M059J (cell line): ENCODE measurements around the gene TUBGCP2. TPM values are rescaled to one million over a fixed set of nuclear protein-coding genes. Genes with fewer than 3 reads are reported as not detected.

ENCODE experiments used
- DNase-seq: peaks from one replicate; pipeline ENCODE4 v3.0.0-alpha.2; 2012; ENCODE audit warnings: low read depth
- total RNA-seq: library from RNA; depleted of rRNA; stranded (reverse); fragments of >200 nt; shearing (Covaris generic); gene quantifications from 2 replicates; pipeline ENCODE4 v1.2.3, GENCODE V29; 2014

The TUBGCP2 gene
- total RNA-seq, 1 experiment from 2014 or later = 51.9 TPM

- DNase-seq = no peak
Observed at GRCh38 chr10:133302230-133302629, 6.4 kb downstream of the TUBGCP2 start.

- no peak for DNase-seq
Observed at GRCh38 chr10:133299738-133300137, 8.9 kb downstream of the TUBGCP2 start.

GRCh38 chr10:133299224-133299623 lies 9.4 kb downstream of the TUBGCP2 start:
- no peak for DNase-seq

GRCh38 chr10:133298466-133298865 lies 10.2 kb downstream of the TUBGCP2 start:
- DNase-seq = no peak

- no peak for DNase-seq
Observed at GRCh38 chr10:133297504-133297903, 11.2 kb downstream of the TUBGCP2 start.

- no peak for DNase-seq
Observed at GRCh38 chr10:133295426-133296320, 13.0 kb downstream of the TUBGCP2 start.

- no peak for DNase-seq
Observed at GRCh38 chr10:133294189-133294588, 14.5 kb downstream of the TUBGCP2 start.

- no peak for DNase-seq
Observed at GRCh38 chr10:133293810-133294119, 14.9 kb downstream of the TUBGCP2 start.

GRCh38 chr10:133292919-133293809 lies 15.5 kb downstream of the TUBGCP2 start:
- DNase-seq = peak; percentile 95

- no peak for DNase-seq
Observed at GRCh38 chr10:133289761-133290160, 18.9 kb downstream of the TUBGCP2 start.

GRCh38 chr10:133287832-133288500 lies 20.7 kb downstream of the TUBGCP2 start:
- DNase-seq = no peak

- DNase-seq = no peak
Observed at GRCh38 chr10:133286366-133286765, 22.3 kb downstream of the TUBGCP2 start.

- DNase-seq = no peak
Observed at GRCh38 chr10:133285217-133285616, 23.5 kb downstream of the TUBGCP2 start.

GRCh38 chr10:133283931-133284330 lies 24.7 kb downstream of the TUBGCP2 start:
- DNase-seq = no peak

GRCh38 chr10:133282846-133283390 lies 25.8 kb downstream of the TUBGCP2 start:
- no peak for DNase-seq

GRCh38 chr10:133281628-133282372 lies 26.9 kb downstream of the TUBGCP2 start:
- no peak for DNase-seq

GRCh38 chr10:133281084-133281483 lies 27.6 kb downstream of the TUBGCP2 start:
- DNase-seq = no peak

GRCh38 chr10:133280391-133281059 lies 28.1 kb downstream of the TUBGCP2 start:
- DNase-seq = no peak

GRCh38 chr10:133279326-133280226 lies 29.1 kb downstream of the TUBGCP2 start:
- DNase-seq = no peak
